K562 treated with DMSO at 1 percent for 24 hours (cell line): Measurements from ENCODE around the gene KRT4. TPM values are rescaled to one million over a fixed set of nuclear protein-coding genes. Genes with fewer than 3 reads are reported as not detected.

Source experiments
- total RNA-seq: library from RNA; unstranded; fragments of 300-600 nt; gene quantifications from 2 replicates; pipeline ENCODE4 v1.2.3, GENCODE V29; 2022; ENCODE audit warnings: low read depth; ENCODE audit not compliant: insufficient read depth

The KRT4 gene
- total RNA-seq: not detected in 2 replicates

GRCh38 chr12:52813885-52814709 is at the start of gene KRT4:
Gene KRT4, minus strand, starts transcription at chr12:52814116. Its CDS starts 58 bp downstream, at chr12:52814058.

GRCh38 chr12:52848661-52849255 is 34.8 kb upstream of the KRT4 start, which contains the start of gene KRT78:
Gene KRT78, minus strand, starts transcription at chr12:52848994. Its CDS starts 64 bp downstream, at chr12:52848930.

GRCh38 chr12:52833922-52834726 is 20.2 kb upstream of the KRT4 start, which contains the start of gene KRT79:
Gene KRT79, minus strand, starts transcription at chr12:52834311. Its CDS starts 51 bp downstream, at chr12:52834260.

GRCh38 chr12:52795694-52796428 is 18.1 kb downstream of the KRT4 start, which contains the start of gene KRT3:
Gene KRT3, minus strand, starts transcription at chr12:52796117. Its CDS starts 75 bp downstream, at chr12:52796042.

GRCh38 chr12:52776913-52777395 is 37.0 kb downstream of the KRT4 start, which contains the start of gene KRT76:
Gene KRT76, minus strand, starts transcription at chr12:52777345. Its CDS starts 54 bp downstream, at chr12:52777291.

Other genes with a start within 250 kb of the KRT4 start
- not detected in 2 replicates for gene KRT74, start 240.3 kb downstream of the KRT4 start, total RNA-seq
- gene KRT72, start 212.7 kb downstream of the KRT4 start, total RNA-seq: not detected in 2 replicates
- gene KRT73, start 195.6 kb downstream of the KRT4 start, total RNA-seq: 0.27 TPM in 1 of 2 replicates, not detected in the other
- 0.35 TPM in 1 of 2 replicates, not detected in the other for gene KRT2, start 161.9 kb downstream of the KRT4 start, total RNA-seq
- not detected in 2 replicates for gene KRT1, start 133.7 kb downstream of the KRT4 start, total RNA-seq
- gene KRT77, start 110.6 kb downstream of the KRT4 start, total RNA-seq: not detected in 2 replicates
- not detected in 2 replicates for gene KRT76, start 36.8 kb downstream of the KRT4 start, total RNA-seq
- not detected in 2 replicates for gene KRT3, start 18.0 kb downstream of the KRT4 start, total RNA-seq
- gene KRT79, start 20.2 kb upstream of the KRT4 start, total RNA-seq: not detected in 2 replicates
- not detected in 2 replicates for gene KRT78, start 34.9 kb upstream of the KRT4 start, total RNA-seq
- gene KRT8, start 91.0 kb upstream of the KRT4 start, total RNA-seq: 613 and 644 TPM in 2 replicates
- 385 and 414 TPM in 2 replicates for gene KRT18, start 135.0 kb upstream of the KRT4 start, total RNA-seq
- 250 and 262 TPM in 2 replicates for gene EIF4B, start 192.3 kb upstream of the KRT4 start, total RNA-seq
- 5.0 and 7.3 TPM in 2 replicates for gene TNS2, start 235.9 kb upstream of the KRT4 start, total RNA-seq